H1 (cell line): ENCODE results near the gene KNDC1. TPM values are rescaled to one million over a fixed set of nuclear protein-coding genes. Genes with fewer than 3 reads are reported as not detected.

ENCODE experiments used
- CTCF ChIA-PET: fragments of 300-600 bp; sonication (Branson Sonifier 250); formaldehyde crosslinking; loops from one replicate; lab custom pipeline; 2021; ENCODE audit not compliant: partially characterized antibody; lab: Charles Lee
- POLR2A ChIA-PET: fragments of 300-600 bp; sonication (Branson Sonifier 250); formaldehyde crosslinking; loops from one replicate; lab custom pipeline; 2021; ENCODE audit warnings: inconsistent platforms; ENCODE audit not compliant: partially characterized antibody; lab: Charles Lee
- DNase-seq, 2 experiments: peaks; one replicate each; pipeline versions ENCODE4 v3.0.0 to v3.0.0-alpha.2; 2010 to 2022; ENCODE audit warnings: low spot score in 2 of 2, low read depth in 1 of 2, mixed read lengths in 1 of 2
- FAIRE-seq: peaks from 2 replicates; lab custom pipeline; 2011; peaks lifted over from hg19 to GRCh38; lab: Jason Lieb, UNC
- H2AFZ ChIP-seq: 2 replicates; pipeline ENCODE4 v1.8.1; 2012; ENCODE audit warnings: low read length, inconsistent platforms
- H2AK5ac ChIP-seq: 2 replicates; pipeline ENCODE4 v1.6.1; 2013; ENCODE audit warnings: low read depth, low read length
- H2BK120ac ChIP-seq: replicated peaks from 2 replicates; pipeline ENCODE3; 2013; ENCODE audit warnings: low read depth, low read length, inconsistent platforms
- H2BK12ac ChIP-seq: 2 replicates; pipeline ENCODE4 v1.6.1; 2013; ENCODE audit warnings: low read depth, low read length
- H2BK15ac ChIP-seq: 2 replicates; pipeline ENCODE4 v1.6.1; 2013; ENCODE audit warnings: low read length
- H2BK20ac ChIP-seq: 2 replicates; pipeline ENCODE4 v1.6.1; 2013; ENCODE audit warnings: low read length
- H2BK5ac ChIP-seq: 2 replicates; pipeline ENCODE4 v1.6.1; 2013; ENCODE audit warnings: low read depth, low read length
- H3K14ac ChIP-seq: 2 replicates; pipeline ENCODE4 v1.6.1; 2013; ENCODE audit warnings: inconsistent platforms; ENCODE audit not compliant: insufficient read length
- H3K18ac ChIP-seq: 2 replicates; pipeline ENCODE4 v1.6.1; 2013; ENCODE audit warnings: low read length; ENCODE audit errors: extremely low read depth
- H3K23ac ChIP-seq: 2 replicates; pipeline ENCODE4 v1.6.1; 2013; ENCODE audit warnings: inconsistent platforms; ENCODE audit not compliant: insufficient read length
- H3K23me2 ChIP-seq: 2 replicates; pipeline ENCODE4 v1.6.1; 2013; ENCODE audit warnings: low read depth, low read length
- H3K27ac ChIP-seq: 2 replicates; pipeline ENCODE4 v1.6.1; 2011; ENCODE audit warnings: low read depth, low read length, inconsistent platforms
- H3K27me3 ChIP-seq, 4 experiments: replicated peaks in 1 of 4; 1 replicate in 1 of 4; 2 replicates in 3 of 4; pipeline versions ENCODE4 v1.6.1 to v1.8.1; 2011 to 2013; ENCODE audit warnings: low read length in 3 of 4, mild to moderate bottlenecking in 3 of 4, inconsistent platforms in 2 of 4, mixed read lengths in 2 of 4, moderate library complexity in 1 of 4; ENCODE audit not compliant: control insufficient read depth in 3 of 4, insufficient read depth in 3 of 4; ENCODE audit errors: extremely low read depth in 1 of 4
- H3K36me3 ChIP-seq, 4 experiments: 2 replicates each; pipeline versions ENCODE4 v1.6.1 to v1.8.1; 2011 to 2013; ENCODE audit warnings: mild to moderate bottlenecking in 4 of 4, low read length in 3 of 4, moderate library complexity in 2 of 4, control low read depth in 1 of 4, inconsistent platforms in 1 of 4; ENCODE audit not compliant: insufficient read depth in 4 of 4, control insufficient read depth in 2 of 4
- H3K4ac ChIP-seq: replicated peaks from 2 replicates; pipeline ENCODE3; 2013; ENCODE audit warnings: low read length, low read depth, mixed read lengths, inconsistent platforms; ENCODE audit not compliant: insufficient read length
- H3K4me1 ChIP-seq, 4 experiments: replicated peaks in 1 of 4; 1 replicate in 1 of 4; 2 replicates in 3 of 4; pipeline versions ENCODE4 v1.6.1 to v1.8.1; 2011 to 2013; ENCODE audit warnings: low read length in 3 of 4, inconsistent platforms in 2 of 4, mixed read lengths in 1 of 4; ENCODE audit not compliant: insufficient read depth in 4 of 4, control insufficient read depth in 3 of 4
- H3K4me2 ChIP-seq, 2 experiments: 2 replicates each; pipeline versions ENCODE4 v1.6.1 to v1.8.1; 2011 to 2013; ENCODE audit warnings: low read depth in 2 of 2, low read length in 2 of 2, control low read depth in 1 of 2, inconsistent platforms in 1 of 2, mild to moderate bottlenecking in 1 of 2; ENCODE audit not compliant: insufficient read depth in 1 of 2
- H3K4me3 ChIP-seq, 4 experiments: fragments of 200-600, 300-600 bp in 1 of 4; sonication (generic), shearing (Covaris generic), sonication (Bioruptor Twin) in 1 of 4; 2 replicates each; pipeline versions ENCODE4 v1.5.1 to v1.8.1; 2011 to 2016; ENCODE audit warnings: low read length in 4 of 4, low read depth in 3 of 4, control low read depth in 2 of 4, inconsistent platforms in 2 of 4, mild to moderate bottlenecking in 2 of 4, mixed read lengths in 1 of 4, moderate library complexity in 1 of 4; ENCODE audit not compliant: insufficient read depth in 2 of 4; ENCODE audit errors: extremely low read depth in 1 of 4
- H3K56ac ChIP-seq: replicated peaks from 2 replicates; pipeline ENCODE3; 2013; ENCODE audit warnings: low read depth, mild to moderate bottlenecking, mixed read lengths, low read length, inconsistent platforms; ENCODE audit not compliant: insufficient read length
- H3K79me1 ChIP-seq: 2 replicates; pipeline ENCODE4 v1.6.1; 2013; ENCODE audit warnings: low read depth, low read length, control low read depth
- H3K79me2 ChIP-seq, 2 experiments: 2 replicates each; pipeline versions ENCODE4 v1.6.1 to v1.8.1; 2012 to 2013; ENCODE audit warnings: low read length in 2 of 2, mild to moderate bottlenecking in 2 of 2, inconsistent platforms in 1 of 2; ENCODE audit not compliant: insufficient read depth in 2 of 2, control insufficient read depth in 1 of 2
- H3K9ac ChIP-seq, 4 experiments: replicated peaks in 1 of 4; 1 replicate in 1 of 4; 2 replicates in 3 of 4; pipeline versions ENCODE4 v1.6.1 to v1.8.1; 2011 to 2013; ENCODE audit warnings: low read depth in 3 of 4, low read length in 3 of 4, control low read depth in 2 of 4, mild to moderate bottlenecking in 2 of 4, moderate library complexity in 2 of 4, inconsistent platforms in 1 of 4; ENCODE audit errors: extremely low read depth in 1 of 4
- H3K9me3 ChIP-seq, 2 experiments: 2 replicates each; pipeline versions ENCODE4 v1.6.1 to v1.8.1; 2012 to 2013; ENCODE audit warnings: mild to moderate bottlenecking in 2 of 2, moderate library complexity in 2 of 2, control low read depth in 1 of 2, inconsistent platforms in 1 of 2, low read depth in 1 of 2, low read length in 1 of 2, mixed read lengths in 1 of 2; ENCODE audit not compliant: insufficient read depth in 2 of 2
- H4K20me1 ChIP-seq, 2 experiments: replicated peaks in 1 of 2; 2 replicates each; pipeline versions ENCODE3 to v1.8.1; 2011 to 2013; ENCODE audit warnings: inconsistent platforms in 2 of 2, low read length in 2 of 2, mild to moderate bottlenecking in 1 of 2; ENCODE audit not compliant: insufficient read depth in 2 of 2, control insufficient read depth in 1 of 2
- H4K5ac ChIP-seq: 2 replicates; pipeline ENCODE4 v1.6.1; 2013; ENCODE audit warnings: low read length, low read depth, mixed read lengths, inconsistent platforms; ENCODE audit not compliant: insufficient read length
- H4K8ac ChIP-seq: 2 replicates; pipeline ENCODE4 v1.8.0; 2013; ENCODE audit warnings: mild to moderate bottlenecking, moderate library complexity, low read length, inconsistent platforms; ENCODE audit not compliant: insufficient read depth; ENCODE audit errors: extremely low read depth
- H4K91ac ChIP-seq: replicated peaks from 2 replicates; pipeline ENCODE3; 2013; ENCODE audit warnings: low read length, mixed read lengths, inconsistent platforms; ENCODE audit not compliant: insufficient read length
- ASH2L ChIP-seq: fragments of 200-600, 300-600 bp; sonication (generic); IDR thresholded peaks from one replicate; pipeline ENCODE4 v1.7.1; 2017; ENCODE audit warnings: low read length
- BCL11A ChIP-seq, 2 experiments: IDR thresholded peaks; one replicate each; pipeline ENCODE4 v1.6.1; 2011; ENCODE audit warnings: low read depth in 2 of 2, low read length in 2 of 2, mild to moderate bottlenecking in 2 of 2
- CBX5 ChIP-seq: fragments of 300-800, 300-1000 bp; sonication (generic); IDR thresholded peaks from 2 replicates; pipeline ENCODE4 v1.7.1; 2016; ENCODE audit warnings: antibody characterized with exemption, low read length, low read depth
- CHD1 ChIP-seq: IDR thresholded peaks from 2 replicates; pipeline ENCODE4 v1.6.1; 2012; ENCODE audit warnings: low read depth, low read length, improper control_type of control experiment
- HDAC2 ChIP-seq, 2 experiments: fragments of 300-600 bp in 1 of 2; sonication (generic) in 1 of 2; IDR thresholded peaks; 2 replicates each; pipeline ENCODE4 v1.6.1; 2011 to 2012; ENCODE audit warnings: low read depth in 2 of 2, low read length in 2 of 2, mild to moderate bottlenecking in 2 of 2, moderate library complexity in 2 of 2, borderline replicate concordance in 1 of 2, inconsistent platforms in 1 of 2
- JUND ChIP-seq: IDR thresholded peaks from 2 replicates; pipeline ENCODE4 v1.6.1; 2011; ENCODE audit warnings: mild to moderate bottlenecking, improper control_type of control experiment, low read length
- RBBP5 ChIP-seq: IDR thresholded peaks from 2 replicates; pipeline ENCODE4 v1.7.1; 2012; ENCODE audit warnings: low read depth, mild to moderate bottlenecking, inconsistent platforms, low read length, moderate library complexity, borderline replicate concordance
- RFX5 ChIP-seq: IDR thresholded peaks from 2 replicates; pipeline ENCODE4 v1.6.1; 2011; ENCODE audit warnings: low read depth, low read length, improper control_type of control experiment, borderline replicate concordance
- TBP ChIP-seq: IDR thresholded peaks from 2 replicates; pipeline ENCODE4 v1.6.1; 2011; ENCODE audit warnings: low read depth, low read length, improper control_type of control experiment
- WGBS, 2 experiments: shearing (Covaris generic) in 1 of 2; methylation state at CpG; one replicate each; pipeline versions ENCODE4 v1.1.6 to v1.1.7; 2013 to 2015; ENCODE audit warnings: low lambda C conversion rate in 2 of 2, mixed read lengths in 2 of 2, inconsistent platforms in 1 of 2, low coverage in 1 of 2, missing lambda C conversion rate in 1 of 2; ENCODE audit not compliant: insufficient replicate concordance in 2 of 2, insufficient coverage in 1 of 2, insufficient read length in 1 of 2; ENCODE audit errors: extremely low coverage in 1 of 2, missing lambda C conversion rate in 1 of 2; 5-methylcytosine and 5-hydroxymethylcytosine counted together
- polyA plus RNA-seq, 7 experiments: library from polyadenylated mRNA; depleted of rRNA in 3 of 7; stranded (reverse) in 5 of 7; unstranded in 2 of 7; fragments of >200 nt in 5 of 7; fragments of 200-250 nt in 2 of 7; gene quantifications; 1 replicate in 5 of 7; 2 replicates in 1 of 7; 4 replicates in 1 of 7; pipeline versions ENCODE4 v1.2.1 to v1.2.3, GENCODE V29; 2011 to 2013; ENCODE audit warnings: missing spikeins in 2 of 7, mixed read lengths in 2 of 7
- total RNA-seq: library from RNA; stranded (reverse); fragmentation: NEBNext Ultra II Directional; extraction: Animal tissue kit (Norgen Biotek cat#: 25700); gene quantifications from 2 replicates; pipeline ENCODE4 v1.2.1, GENCODE V29; 2021

KNDC1 gene
- total and polyA plus RNA-seq, 2 of the 8 experiments (the other 6 are each of a cell fraction or from before 2014, with no cell fraction given): 7.5 to 16.7 TPM

GRCh38 chr10:133208466-133208865 lies 48.4 kb downstream of the KNDC1 start:
- Histone ChIP-seq H2BK5ac (peak overlapping the region; percentile 63), H3K4ac (no peak overlapping the region), H4K20me1 (peaks cover 2 to 12% of the 10 kb centered on the region in 2 experiments), H2BK12ac (peak overlapping the region; percentile 43; the same call in 1 of the 2 replicates), H3K9ac (no peak overlapping the region), H3K4me2 (no peak overlapping the region), H3K18ac (no peak overlapping the region), H2AK5ac (peak overlapping the region; percentile 95; the same call in 1 of the 2 replicates), H3K14ac (peak overlapping the region; percentile 50), H4K5ac (no peak overlapping the region), H3K23me2 (peaks cover 8% of the 10 kb centered on the region), H3K27ac (no peak overlapping the region), H2AFZ (no peak overlapping the region), H3K56ac (no peak overlapping the region), H3K27me3 (no peaks in the 10 kb centered on the region; a peak in 1 of 7 replicates), H4K8ac (no peak overlapping the region), H3K9me3 (no peaks in the 10 kb centered on the region; a peak in 1 of 4 replicates), H3K79me1 (no peaks in the 10 kb centered on the region), H3K4me3 (no peak overlapping the region), H2BK15ac (no peak overlapping the region; the same call in 1 of the 2 replicates), H4K91ac (peak overlapping the region; percentile 55), H2BK20ac (0 out of 2 replicates have a peak overlapping the region, but pooled peaks have one; percentile 75), H2BK120ac (no peak overlapping the region), H3K79me2 (no peaks in the 10 kb centered on the region), H3K23ac (no peak overlapping the region), H3K36me3 (peaks cover 0 to 6% (median 0%) of the 10 kb centered on the region in 4 experiments; a peak in 3 of 8 replicates), H3K4me1 (no peaks in the 10 kb centered on the region)
- TF ChIP-seq RFX5 (no peak), CHD1 (no peak), JUND (no peak), ASH2L (no peak), RBBP5 (no peak), TBP (no peak), CBX5 (no peak), HDAC2 (IDR thresholded peaks at IDR 0.05; ENCODE audit: borderline replicate concordance in 1 of 2, low read depth in 2 of 2, low read length in 2 of 2) (no peak), BCL11A (IDR thresholded peaks at IDR 0.05; ENCODE audit: low read depth in 2 of 2, low read length in 2 of 2) (no peak)
- 99% methylated on average over 13 of the region's 18 CpGs; no CpG with 5 or more reads in 1 of the 2 experiments for WGBS, 2 experiments
- ChIA-PET POLR2A (no interaction called here), CTCF (no interaction called here)
- no peak for DNase-seq
- FAIRE-seq: no peak
